ENCODE results near the gene ZNF302. TPM values are rescaled to one million over a fixed set of nuclear protein-coding genes. Genes with fewer than 3 reads are reported as not detected.

The ZNF302 gene
- total RNA-seq, 1 donor from 2014 or later: 42.0 TPM

- TF ChIP-seq, protein P1, sequence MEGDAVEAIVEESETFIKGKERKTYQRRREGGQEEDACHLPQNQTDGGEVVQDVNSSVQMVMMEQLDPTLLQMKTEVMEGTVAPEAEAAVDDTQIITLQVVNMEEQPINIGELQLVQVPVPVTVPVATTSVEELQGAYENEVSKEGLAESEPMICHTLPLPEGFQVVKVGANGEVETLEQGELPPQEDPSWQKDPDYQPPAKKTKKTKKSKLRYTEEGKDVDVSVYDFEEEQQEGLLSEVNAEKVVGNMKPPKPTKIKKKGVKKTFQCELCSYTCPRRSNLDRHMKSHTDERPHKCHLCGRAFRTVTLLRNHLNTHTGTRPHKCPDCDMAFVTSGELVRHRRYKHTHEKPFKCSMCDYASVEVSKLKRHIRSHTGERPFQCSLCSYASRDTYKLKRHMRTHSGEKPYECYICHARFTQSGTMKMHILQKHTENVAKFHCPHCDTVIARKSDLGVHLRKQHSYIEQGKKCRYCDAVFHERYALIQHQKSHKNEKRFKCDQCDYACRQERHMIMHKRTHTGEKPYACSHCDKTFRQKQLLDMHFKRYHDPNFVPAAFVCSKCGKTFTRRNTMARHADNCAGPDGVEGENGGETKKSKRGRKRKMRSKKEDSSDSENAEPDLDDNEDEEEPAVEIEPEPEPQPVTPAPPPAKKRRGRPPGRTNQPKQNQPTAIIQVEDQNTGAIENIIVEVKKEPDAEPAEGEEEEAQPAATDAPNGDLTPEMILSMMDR (IDR thresholded peaks at IDR 0.05): no peak
- Histone ChIP-seq H3K4me3 (no peak overlapping the region), H3K36me3 (no peaks in the 10 kb centered on the region), H3K4me1 (no peaks in the 10 kb centered on the region), H3K27ac (no peak overlapping the region), H3K9me3 (no peaks in the 10 kb centered on the region), H3K27me3 (no peaks in the 10 kb centered on the region)
- intact Hi-C loops (cut with DNase I): no loop called here
- no peak for DNase-seq (ENCODE audit: low spot score in 2 of 2)
Observed at GRCh38 chr19:34713262-34713637, 35.8 kb downstream of the ZNF302 start.

- Histone ChIP-seq H3K9me3 (no peaks in the 10 kb centered on the region), H3K4me3 (no peak overlapping the region), H3K27me3 (no peaks in the 10 kb centered on the region), H3K4me1 (no peaks in the 10 kb centered on the region), H3K36me3 (no peaks in the 10 kb centered on the region), H3K27ac (no peak overlapping the region)
- no peak for DNase-seq (ENCODE audit: low spot score in 2 of 2)
- TF ChIP-seq, protein P1 (IDR thresholded peaks at IDR 0.05): no peak
- intact Hi-C loops (cut with DNase I): no loop called here
Observed at GRCh38 chr19:34715357-34715756, 37.9 kb downstream of the ZNF302 start.

GRCh38 chr19:34722353-34722752 lies 44.9 kb downstream of the ZNF302 start:
- TF ChIP-seq, protein P1 (IDR thresholded peaks at IDR 0.05): no peak
- H3K36me3 ChIP-seq: no peaks in the 10 kb centered on the region
- DNase-seq (ENCODE audit: low spot score in 2 of 2): no peak
- no peaks in the 10 kb centered on the region for H3K27me3 ChIP-seq
- intact Hi-C loops (cut with DNase I): no loop called here
- no peak overlapping the region for H3K4me3 ChIP-seq
- no peaks in the 10 kb centered on the region for H3K9me3 ChIP-seq
- no peak overlapping the region for H3K27ac ChIP-seq
- no peaks in the 10 kb centered on the region for H3K4me1 ChIP-seq

- H3K27ac ChIP-seq: no peak overlapping the region
- intact Hi-C loops (cut with DNase I): no loop called here
- no peaks in the 10 kb centered on the region for H3K9me3 ChIP-seq
- TF ChIP-seq, protein P1 (IDR thresholded peaks at IDR 0.05): no peak
- no peaks in the 10 kb centered on the region for H3K27me3 ChIP-seq
- H3K4me1 ChIP-seq: no peaks in the 10 kb centered on the region
- H3K36me3 ChIP-seq: no peaks in the 10 kb centered on the region
- H3K4me3 ChIP-seq: no peak overlapping the region
- no peak for DNase-seq (ENCODE audit: low spot score in 2 of 2)
Observed at GRCh38 chr19:34725400-34725799, 47.9 kb downstream of the ZNF302 start.

DNA sequence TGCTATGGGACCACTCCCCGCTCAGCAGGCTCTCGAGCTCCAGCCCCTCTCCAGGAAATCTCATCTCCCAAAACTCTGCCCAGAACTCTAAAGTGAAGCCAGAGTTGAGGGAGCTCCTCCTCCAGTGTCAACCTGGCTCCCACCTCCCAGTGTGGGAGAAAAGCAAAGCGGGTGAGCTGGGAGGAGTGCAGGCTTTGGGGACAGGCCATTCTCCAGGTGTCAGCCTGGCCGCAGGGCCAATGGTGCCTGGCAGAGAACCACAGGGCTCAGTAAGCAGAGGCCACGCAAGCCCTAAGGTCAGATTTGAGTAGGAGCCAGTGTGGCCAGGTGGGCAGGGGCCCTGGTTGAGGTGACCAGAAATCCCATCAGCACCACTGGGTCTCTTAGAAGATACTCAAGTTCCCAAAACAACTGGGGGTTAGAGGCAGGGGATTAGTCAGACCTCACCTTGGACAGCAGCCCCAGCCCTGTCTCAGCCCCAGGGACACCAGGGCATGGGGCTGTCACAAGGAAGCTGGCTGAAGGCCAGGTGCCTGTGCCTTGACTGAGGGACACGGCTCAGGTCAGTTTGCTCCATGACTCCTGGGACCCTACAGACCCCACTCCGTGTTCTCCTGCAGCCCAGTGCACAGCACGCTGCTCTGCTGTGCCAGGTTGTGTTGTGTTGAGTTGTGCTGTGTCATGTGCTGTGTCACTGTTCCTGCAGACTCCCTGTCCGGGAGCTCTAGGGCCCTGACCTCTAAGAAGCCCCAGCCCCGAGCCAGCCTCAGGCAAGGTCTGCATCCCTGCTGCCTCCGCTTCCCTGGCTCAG lies 53.7 kb downstream of the ZNF302 start:
- Histone ChIP-seq H3K27ac (no peak overlapping the region), H3K9me3 (peaks cover 0 to under 1% of the 10 kb centered on the region in 2 donors), H3K4me3 (no peak overlapping the region), H3K36me3 (peaks cover 2 to 10% of the 10 kb centered on the region in 2 donors), H3K27me3 (no peaks in the 10 kb centered on the region), H3K4me1 (peaks cover 9 to 22% of the 10 kb centered on the region in 2 donors)
- no peak for DNase-seq (ENCODE audit: low spot score in 2 of 2)
- intact Hi-C loops (cut with DNase I): no loop called here
- TF ChIP-seq, protein P1 (IDR thresholded peaks at IDR 0.05): no peak
